ENCODE measurements around the gene CELA2A.
"Not testable (repeated sequence)": the region's sequence is repeated elsewhere in the genome, so short reads cannot be mapped to it uniquely, and the experiment has no call there.

CELA2A gene

DNA sequence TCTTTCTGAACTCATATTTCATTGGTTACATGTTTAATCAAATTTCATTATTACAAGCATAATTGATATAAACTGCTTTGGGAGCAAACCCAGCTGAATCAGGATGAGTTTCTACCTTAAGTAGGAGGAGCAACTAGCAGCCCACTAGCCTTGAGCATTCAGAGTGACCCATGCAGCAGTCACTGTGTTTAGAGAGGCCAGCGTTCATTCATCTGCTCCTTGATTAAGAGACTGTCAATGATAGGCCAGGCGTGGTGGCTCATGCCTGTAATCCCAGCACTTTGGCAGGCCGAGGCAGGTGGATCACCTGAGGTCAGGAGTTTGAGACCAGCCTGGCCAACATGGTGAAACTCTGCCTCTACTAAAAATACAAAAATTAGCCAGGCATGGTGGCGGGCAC is 1.9 kb downstream of the CELA2A start:
- not testable (repeated sequence) for H3K27me3 Mint-ChIP-seq (ENCODE audit: low read depth); H3K27ac Mint-ChIP-seq; H3K36me3 Mint-ChIP-seq (ENCODE audit: low read depth); H3K9me3 Mint-ChIP-seq; DNase-seq (ENCODE audit: low spot score); H3K4me1 Mint-ChIP-seq (ENCODE audit: low read depth); H3K4me3 Mint-ChIP-seq

DNA sequence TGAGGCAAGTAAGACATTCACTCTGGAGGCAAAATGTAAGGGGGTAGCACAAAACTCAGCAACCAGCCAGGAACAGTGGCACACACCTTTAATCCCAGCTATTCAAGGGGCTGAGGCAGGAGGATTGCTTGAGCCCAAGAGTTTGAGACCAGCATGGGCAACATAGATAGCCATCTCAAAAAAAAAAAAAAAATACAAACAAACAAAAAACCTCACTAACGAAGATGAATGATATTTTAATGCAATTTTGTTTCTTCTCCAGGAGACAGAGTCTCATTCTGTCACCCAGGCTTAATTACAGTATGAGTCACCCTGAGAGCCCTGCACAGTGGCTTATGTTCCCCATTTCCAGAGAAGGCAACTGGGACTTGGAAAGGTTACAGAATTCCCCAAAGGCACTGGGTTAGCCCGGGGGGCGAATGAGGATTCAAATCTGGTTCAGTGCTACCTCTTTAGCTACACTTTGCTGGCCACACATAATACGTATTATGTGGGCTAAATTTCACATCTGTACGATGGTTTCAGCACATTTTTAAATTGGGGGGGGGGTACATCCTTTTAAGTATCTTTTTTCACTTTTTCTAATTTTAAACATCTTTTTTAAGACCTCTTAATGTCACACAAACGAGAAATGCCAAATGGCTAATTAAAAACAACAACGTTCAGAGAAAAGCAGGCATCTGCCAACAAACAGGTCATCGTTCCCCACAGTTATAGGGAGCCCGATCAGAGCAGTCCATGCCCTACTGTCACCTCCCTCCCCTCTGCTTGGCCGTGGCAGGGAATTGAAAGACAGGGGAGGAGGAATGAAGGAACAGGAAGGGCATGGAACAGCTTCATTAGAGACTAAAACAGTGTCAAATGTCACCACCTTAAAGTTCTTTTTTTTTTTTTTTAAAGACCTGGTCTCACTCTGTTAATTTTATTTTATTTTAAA is 3.5 kb downstream of the CELA2A start:
- Mint-ChIP-seq H3K27ac (no peak overlapping the region), H3K9me3 (no peaks in the 10 kb centered on the region), H3K27me3 (ENCODE audit: low read depth) (no peaks in the 10 kb centered on the region), H3K36me3 (ENCODE audit: low read depth) (no peaks in the 10 kb centered on the region), H3K4me3 (no peak overlapping the region), H3K4me1 (ENCODE audit: low read depth) (no peaks in the 10 kb centered on the region)
- DNase-seq (ENCODE audit: low spot score), result no peak

DNA sequence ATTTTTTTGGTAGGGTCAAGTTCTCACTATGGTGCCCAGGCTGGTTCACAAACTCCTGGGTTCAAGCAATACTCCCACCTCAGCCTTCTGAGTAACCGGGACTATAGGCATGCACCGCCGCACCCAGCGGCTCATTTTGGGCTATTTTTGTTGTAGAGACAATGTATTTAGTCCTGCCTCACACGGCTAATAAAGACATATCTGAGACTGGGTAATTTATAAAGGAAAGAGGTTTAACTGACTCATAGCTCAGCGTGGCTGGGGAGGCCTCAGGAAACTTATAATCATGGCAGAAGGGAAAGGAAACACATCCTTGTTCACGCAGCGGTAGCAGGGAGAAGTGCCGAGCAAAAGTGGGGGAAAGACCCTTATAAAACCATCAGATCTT is 4.2 kb downstream of the CELA2A start:
- no peak for DNase-seq (ENCODE audit: low spot score)
- no peak overlapping the region for H3K27ac Mint-ChIP-seq
- no peaks in the 10 kb centered on the region for H3K27me3 Mint-ChIP-seq (ENCODE audit: low read depth)
- no peaks in the 10 kb centered on the region for H3K36me3 Mint-ChIP-seq (ENCODE audit: low read depth)
- no peaks in the 10 kb centered on the region for H3K9me3 Mint-ChIP-seq
- H3K4me3 Mint-ChIP-seq, result no peak overlapping the region
- no peaks in the 10 kb centered on the region for H3K4me1 Mint-ChIP-seq (ENCODE audit: low read depth)

- not testable (repeated sequence) for DNase-seq (ENCODE audit: low spot score); H3K27me3 Mint-ChIP-seq (ENCODE audit: low read depth); H3K27ac Mint-ChIP-seq; H3K36me3 Mint-ChIP-seq (ENCODE audit: low read depth); H3K9me3 Mint-ChIP-seq; H3K4me1 Mint-ChIP-seq (ENCODE audit: low read depth); H3K4me3 Mint-ChIP-seq
Measured at GRCh38 chr1:15463064-15463800, 6.7 kb downstream of the CELA2A start.

- not testable (repeated sequence) for H3K27me3 Mint-ChIP-seq (ENCODE audit: low read depth); H3K36me3 Mint-ChIP-seq (ENCODE audit: low read depth); DNase-seq (ENCODE audit: low spot score); H3K27ac Mint-ChIP-seq; H3K9me3 Mint-ChIP-seq; H3K4me3 Mint-ChIP-seq; H3K4me1 Mint-ChIP-seq (ENCODE audit: low read depth)
Measured at GRCh38 chr1:15463926-15464322, 7.4 kb downstream of the CELA2A start.

DNA sequence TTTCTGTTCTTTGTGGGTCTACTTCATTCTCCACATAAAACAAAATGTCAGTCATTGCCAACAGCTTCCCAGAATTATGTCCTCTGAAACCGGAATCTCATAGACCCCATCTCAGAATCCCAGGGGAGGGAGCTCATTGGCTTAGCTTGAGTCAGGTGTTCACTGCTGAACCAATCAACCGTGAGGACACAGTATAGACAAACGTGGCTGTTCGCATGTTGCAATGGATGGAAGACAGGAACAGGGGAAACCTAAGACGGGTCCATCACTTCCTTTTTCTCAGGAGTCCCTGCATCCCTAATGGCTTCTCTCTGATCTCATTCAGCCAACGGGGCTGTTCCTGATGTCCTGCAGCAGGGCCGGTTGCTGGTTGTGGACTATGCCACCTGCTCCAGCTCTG is 9.1 kb downstream of the CELA2A start:
- Mint-ChIP-seq H3K27me3 (ENCODE audit: low read depth) (peaks cover 2% of the 10 kb centered on the region), H3K27ac (no peak overlapping the region), H3K4me1 (ENCODE audit: low read depth) (no peaks in the 10 kb centered on the region), H3K9me3 (no peaks in the 10 kb centered on the region), H3K4me3 (no peak overlapping the region), H3K36me3 (ENCODE audit: low read depth) (no peaks in the 10 kb centered on the region)
- DNase-seq (ENCODE audit: low spot score), result no peak

GRCh38 chr1:15466955-15467625 is 10.6 kb downstream of the CELA2A start:
- not testable (repeated sequence) for H3K36me3 Mint-ChIP-seq (ENCODE audit: low read depth); H3K4me1 Mint-ChIP-seq (ENCODE audit: low read depth); DNase-seq (ENCODE audit: low spot score); H3K9me3 Mint-ChIP-seq; H3K27me3 Mint-ChIP-seq (ENCODE audit: low read depth); H3K4me3 Mint-ChIP-seq; H3K27ac Mint-ChIP-seq

GRCh38 chr1:15468145-15468544 is 11.6 kb downstream of the CELA2A start:
- Mint-ChIP-seq H3K4me3 (no peak overlapping the region), H3K4me1 (ENCODE audit: low read depth) (no peaks in the 10 kb centered on the region), H3K27ac (no peak overlapping the region), H3K9me3 (no peaks in the 10 kb centered on the region), H3K36me3 (ENCODE audit: low read depth) (no peaks in the 10 kb centered on the region), H3K27me3 (ENCODE audit: low read depth) (peaks cover 2% of the 10 kb centered on the region)
- no peak for DNase-seq (ENCODE audit: low spot score)

- no peak for DNase-seq (ENCODE audit: low spot score)
- Mint-ChIP-seq H3K4me1 (ENCODE audit: low read depth) (no peaks in the 10 kb centered on the region), H3K27ac (no peak overlapping the region), H3K27me3 (ENCODE audit: low read depth) (peaks cover 2% of the 10 kb centered on the region), H3K9me3 (no peaks in the 10 kb centered on the region), H3K36me3 (ENCODE audit: low read depth) (no peaks in the 10 kb centered on the region), H3K4me3 (no peak overlapping the region)
Measured at GRCh38 chr1:15469361-15469760, 12.8 kb downstream of the CELA2A start.

GRCh38 chr1:15469821-15470448 is 13.4 kb downstream of the CELA2A start:
- H3K4me3 Mint-ChIP-seq; H3K27ac Mint-ChIP-seq; H3K4me1 Mint-ChIP-seq (ENCODE audit: low read depth); DNase-seq (ENCODE audit: low spot score); H3K27me3 Mint-ChIP-seq (ENCODE audit: low read depth); H3K36me3 Mint-ChIP-seq (ENCODE audit: low read depth); H3K9me3 Mint-ChIP-seq: not testable (repeated sequence)

DNA sequence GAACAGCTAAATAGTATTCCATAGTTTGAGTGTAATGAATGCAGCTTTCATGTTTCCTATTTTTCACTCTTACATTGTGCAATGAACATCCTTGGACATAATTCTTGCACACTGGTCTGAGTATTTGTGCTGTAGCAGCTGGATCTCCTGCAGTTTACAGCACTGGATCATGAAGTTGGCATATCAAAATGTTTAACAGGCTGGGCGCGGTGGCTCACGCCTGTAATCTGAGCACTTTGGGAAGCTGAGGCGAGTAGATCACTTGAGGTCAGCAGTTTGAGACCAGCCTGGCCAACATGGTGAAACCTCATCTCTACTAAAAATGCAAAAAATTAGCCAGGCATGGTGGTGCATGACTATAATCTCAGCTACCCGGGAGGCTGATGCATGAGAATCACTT is 14.5 kb downstream of the CELA2A start:
- not testable (repeated sequence) for DNase-seq (ENCODE audit: low spot score); H3K4me1 Mint-ChIP-seq (ENCODE audit: low read depth); H3K27me3 Mint-ChIP-seq (ENCODE audit: low read depth); H3K27ac Mint-ChIP-seq; H3K4me3 Mint-ChIP-seq; H3K36me3 Mint-ChIP-seq (ENCODE audit: low read depth); H3K9me3 Mint-ChIP-seq

- not testable (repeated sequence) for H3K9me3 Mint-ChIP-seq; H3K4me3 Mint-ChIP-seq; H3K36me3 Mint-ChIP-seq (ENCODE audit: low read depth); H3K27ac Mint-ChIP-seq; H3K27me3 Mint-ChIP-seq (ENCODE audit: low read depth); DNase-seq (ENCODE audit: low spot score); H3K4me1 Mint-ChIP-seq (ENCODE audit: low read depth)
Measured at GRCh38 chr1:15471723-15472122, 15.2 kb downstream of the CELA2A start.

DNA sequence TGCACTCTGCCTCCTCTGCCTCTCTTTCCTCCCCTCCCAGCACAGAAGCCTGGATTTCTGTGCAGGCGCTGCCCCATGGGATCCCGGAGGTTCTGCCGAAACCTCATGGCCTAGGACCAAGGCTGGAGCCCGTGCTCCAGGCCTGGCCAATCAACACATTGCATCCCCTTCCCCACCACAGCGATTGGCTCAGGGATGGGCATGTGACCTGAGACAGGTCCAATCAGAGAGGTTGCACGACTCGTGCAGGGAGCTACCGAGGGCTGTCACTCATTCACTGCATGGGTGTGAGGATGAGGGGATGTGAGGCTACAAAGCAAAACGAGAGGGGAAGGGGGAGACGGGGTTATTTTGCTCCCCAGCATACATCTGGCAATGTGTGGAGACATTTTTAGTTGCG is 16.1 kb downstream of the CELA2A start:
- Mint-ChIP-seq H3K4me3 (no peak overlapping the region), H3K36me3 (ENCODE audit: low read depth) (no peaks in the 10 kb centered on the region), H3K27ac (no peak overlapping the region), H3K27me3 (ENCODE audit: low read depth) (peaks cover 2% of the 10 kb centered on the region), H3K4me1 (ENCODE audit: low read depth) (no peaks in the 10 kb centered on the region), H3K9me3 (no peaks in the 10 kb centered on the region)
- DNase-seq (ENCODE audit: low spot score), result no peak
